ENCODE data around the gene C1RL.
"Not testable (repeated sequence)": the region's sequence is repeated elsewhere in the genome, so short reads cannot be mapped to it uniquely, and the experiment has no call there.

Gene C1RL

DNA sequence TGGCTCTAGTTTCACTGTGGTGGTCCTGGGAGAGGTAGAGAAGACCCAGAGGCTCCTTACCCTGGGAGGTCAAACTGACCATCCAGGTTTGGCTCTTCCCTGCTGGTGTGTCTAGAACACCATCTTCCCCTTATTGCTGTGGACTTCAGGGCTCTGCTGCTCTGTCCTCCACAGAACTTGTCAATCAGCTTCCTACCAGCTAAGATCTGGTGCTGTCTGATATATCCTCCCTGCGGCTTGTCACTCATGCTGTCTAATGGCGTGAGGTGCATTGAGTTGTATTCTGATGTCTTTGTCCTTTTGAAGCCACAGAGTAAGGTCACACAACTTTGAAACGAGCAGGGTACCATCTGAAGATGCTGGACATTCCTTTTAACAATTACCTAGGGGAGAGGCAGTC lies 7.2 kb upstream of the C1RL start:
- DNase-seq (ENCODE audit: low read depth in 2 of 3, low spot score in 2 of 3), result no peak

DNA sequence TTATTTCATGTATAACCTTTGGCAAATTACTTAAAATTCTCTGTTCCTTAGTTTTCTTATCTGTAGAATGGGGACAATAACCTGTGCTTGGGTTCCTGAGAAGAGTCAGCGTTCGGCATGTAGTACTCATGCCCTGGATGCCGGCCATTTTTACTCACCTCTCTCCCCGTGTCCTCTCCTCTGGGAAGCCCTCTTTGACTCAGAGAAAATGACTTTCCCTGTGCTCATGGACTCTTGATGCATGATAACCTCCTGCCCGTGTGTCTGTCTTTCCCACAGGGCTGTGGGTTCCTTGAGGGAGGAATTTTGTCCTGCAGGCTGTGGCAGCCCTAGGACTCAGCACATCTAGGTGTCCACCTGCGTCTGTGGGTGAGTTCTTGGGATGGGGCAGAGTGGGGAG lies 5.8 kb upstream of the C1RL start:
- DNase-seq (ENCODE audit: low read depth in 2 of 3, low spot score in 2 of 3), result no peak

DNA sequence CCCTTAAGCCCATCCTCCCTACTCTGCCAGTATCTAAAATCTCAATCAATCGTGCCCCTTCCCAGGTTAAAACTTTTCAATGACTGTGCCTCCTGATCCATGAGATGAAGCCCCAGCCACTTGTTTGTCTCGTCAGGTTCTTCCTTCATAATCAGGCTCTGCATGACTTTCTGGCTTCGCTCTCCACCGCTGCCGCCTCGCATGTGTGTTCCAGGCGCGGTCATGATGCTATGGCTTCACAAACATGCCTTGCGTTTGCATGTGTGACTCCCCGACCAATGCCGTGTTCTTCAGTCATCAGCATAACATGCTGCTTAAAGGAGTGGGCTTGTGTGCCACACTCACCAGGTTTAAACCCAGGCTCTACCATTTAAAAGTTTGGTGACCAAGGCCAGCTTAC lies 5.0 kb upstream of the C1RL start:
- no peak for DNase-seq (ENCODE audit: low read depth in 2 of 3, low spot score in 2 of 3)

GRCh38 chr12:7113389-7113871 lies 4.4 kb upstream of the C1RL start:
- no peak for DNase-seq (ENCODE audit: low read depth in 2 of 3, low spot score in 2 of 3)

- DNase-seq (ENCODE audit: low read depth in 2 of 3, low spot score in 2 of 3), result no peak
Measured at GRCh38 chr12:7112041-7112440, 3.0 kb upstream of the C1RL start.

DNA sequence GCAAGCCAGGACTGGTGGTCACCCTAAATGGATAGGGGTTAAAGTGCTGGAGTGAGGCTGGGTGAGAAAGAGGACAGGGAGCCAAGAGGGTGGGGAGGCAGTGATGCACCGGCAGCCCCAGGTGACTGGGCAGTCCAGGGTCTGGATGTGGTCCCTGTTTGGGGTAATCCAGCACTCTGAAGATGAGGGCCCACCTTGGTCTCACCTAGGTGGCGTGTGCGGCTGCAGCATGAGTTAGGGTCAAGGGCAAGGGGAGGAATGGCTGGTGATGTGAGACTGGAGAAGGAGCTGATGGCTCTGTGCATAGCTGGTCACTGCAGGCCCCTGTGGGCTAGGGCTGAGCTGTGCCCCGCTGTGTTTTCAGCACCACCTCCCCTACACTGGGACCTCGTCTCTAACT lies 1.6 kb upstream of the C1RL start:
- no peak for DNase-seq (ENCODE audit: low read depth in 2 of 3, low spot score in 2 of 3)

DNA sequence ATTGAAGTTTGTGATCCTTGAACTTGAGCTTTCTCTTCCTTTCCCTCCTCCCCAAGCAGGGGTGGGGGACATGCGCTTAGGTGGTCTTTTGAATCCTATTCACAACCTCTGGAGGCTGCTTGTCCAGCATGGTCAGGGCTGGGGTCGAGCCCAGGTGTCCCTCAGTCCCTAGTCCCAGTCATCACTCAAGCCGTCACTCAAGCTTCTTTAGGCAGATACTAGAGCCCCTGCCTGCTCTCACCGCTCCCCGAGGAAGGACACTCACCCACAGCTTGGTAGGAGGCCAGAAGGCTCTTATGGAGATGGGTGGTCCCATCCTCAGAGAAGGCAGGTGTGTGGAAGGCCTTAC lies 532 bp upstream of the C1RL start:
- no peak for DNase-seq (ENCODE audit: low read depth in 2 of 3, low spot score in 2 of 3)

DNA sequence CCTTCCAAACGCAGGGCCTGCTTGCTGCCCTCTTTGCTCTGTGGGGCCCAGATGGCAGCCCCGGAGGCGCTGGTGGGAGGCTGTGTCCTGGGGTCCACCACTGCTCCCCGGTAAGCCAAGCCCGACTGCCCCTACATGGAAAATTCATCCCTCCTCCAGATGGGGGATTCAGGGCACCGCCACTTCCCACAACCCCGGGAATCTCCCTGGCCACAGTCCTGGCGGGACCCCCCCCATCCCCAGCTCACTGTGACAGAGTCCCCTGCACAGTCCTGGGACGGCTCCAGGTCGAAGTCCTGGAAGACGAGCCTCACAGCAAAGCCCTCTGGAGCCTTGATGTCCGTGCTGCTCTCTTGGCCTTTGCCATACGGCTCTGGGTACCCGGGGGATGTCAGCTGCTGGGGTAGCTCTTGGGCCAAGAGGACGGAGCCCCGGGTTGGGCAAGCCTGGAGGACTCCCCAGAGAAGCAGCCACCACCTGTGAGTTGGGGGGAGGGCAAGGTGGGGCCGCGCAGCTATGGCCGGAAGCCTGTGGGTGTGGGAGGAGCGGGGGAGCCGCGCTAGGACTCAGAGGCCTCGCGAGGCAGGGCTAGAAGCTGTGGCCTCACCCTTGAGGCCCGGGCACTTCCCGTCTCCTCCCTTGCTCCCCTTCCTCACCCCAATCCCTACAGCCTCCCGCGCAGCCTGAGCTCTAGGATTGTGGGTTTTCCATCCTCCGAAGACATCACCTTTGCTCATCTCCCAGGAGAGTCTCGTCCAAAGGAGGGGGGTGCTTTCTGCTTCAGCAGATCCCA lies 815 bp downstream of the C1RL start:
- DNase-seq (ENCODE audit: low read depth in 2 of 3, low spot score in 2 of 3), result peak; percentile 58 to 63 (median 59)

- no peak for DNase-seq (ENCODE audit: low read depth in 2 of 3, low spot score in 2 of 3)
Measured at GRCh38 chr12:7107636-7108002, 1.4 kb downstream of the C1RL start.

GRCh38 chr12:7107181-7107580 lies 1.8 kb downstream of the C1RL start:
- not testable (repeated sequence) for DNase-seq (ENCODE audit: low read depth in 2 of 3, low spot score in 2 of 3)

DNA sequence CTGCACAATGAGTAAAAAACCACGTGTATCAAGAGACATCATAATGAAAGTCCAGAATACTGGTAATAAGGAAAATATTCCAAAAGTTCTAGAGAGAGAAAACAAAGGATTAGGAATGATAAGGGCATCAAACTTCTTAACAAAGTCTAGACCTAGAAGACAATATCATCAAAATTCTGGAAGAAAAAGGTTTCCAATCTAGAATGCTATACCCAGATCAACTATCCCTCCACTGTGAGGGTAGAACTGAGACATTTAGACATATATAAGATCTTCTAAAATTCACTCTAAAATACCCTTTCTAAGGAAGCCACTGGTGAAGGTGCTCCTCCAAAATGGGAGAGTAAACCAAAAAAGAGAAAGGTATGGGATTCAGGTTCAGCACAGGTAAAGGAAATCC lies 2.9 kb downstream of the C1RL start:
- no peak for DNase-seq (ENCODE audit: low read depth in 2 of 3, low spot score in 2 of 3)

DNA sequence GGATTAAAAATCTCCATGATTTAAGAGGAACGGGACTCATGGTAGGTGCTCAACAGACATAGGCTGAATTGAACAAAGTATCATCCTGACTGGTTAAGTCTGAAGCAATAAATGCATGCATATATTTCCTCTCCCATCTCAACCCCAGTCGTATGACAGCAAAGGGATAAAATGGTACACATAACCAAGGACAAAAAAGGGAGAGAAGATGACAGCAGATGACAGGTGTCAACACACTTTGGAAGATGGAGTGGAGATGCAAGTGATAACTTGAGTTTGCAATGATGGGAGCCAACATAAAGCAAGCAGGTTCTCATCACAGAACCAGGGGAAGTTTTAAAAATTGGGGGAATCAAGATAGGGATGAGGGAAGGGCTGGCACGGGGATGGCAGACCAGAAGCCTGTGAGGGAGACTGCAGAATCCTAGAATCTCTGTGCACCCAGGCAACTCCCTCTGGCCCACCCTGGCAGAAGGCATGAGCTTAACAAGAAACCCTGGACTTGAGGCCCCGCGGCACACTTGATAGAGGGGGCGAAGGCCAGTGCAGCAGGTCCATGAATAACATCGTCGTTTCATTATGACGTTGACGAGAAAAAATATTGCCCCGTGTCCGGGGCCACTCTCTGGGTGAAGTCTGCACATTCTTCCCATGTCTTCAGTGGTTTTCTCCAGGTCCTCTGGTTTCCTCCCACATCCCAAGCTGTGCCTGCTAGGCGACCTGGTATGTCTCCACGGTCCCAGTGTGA lies 5.0 kb downstream of the C1RL start:
- no peak for DNase-seq (ENCODE audit: low read depth in 2 of 3, low spot score in 2 of 3)

DNA sequence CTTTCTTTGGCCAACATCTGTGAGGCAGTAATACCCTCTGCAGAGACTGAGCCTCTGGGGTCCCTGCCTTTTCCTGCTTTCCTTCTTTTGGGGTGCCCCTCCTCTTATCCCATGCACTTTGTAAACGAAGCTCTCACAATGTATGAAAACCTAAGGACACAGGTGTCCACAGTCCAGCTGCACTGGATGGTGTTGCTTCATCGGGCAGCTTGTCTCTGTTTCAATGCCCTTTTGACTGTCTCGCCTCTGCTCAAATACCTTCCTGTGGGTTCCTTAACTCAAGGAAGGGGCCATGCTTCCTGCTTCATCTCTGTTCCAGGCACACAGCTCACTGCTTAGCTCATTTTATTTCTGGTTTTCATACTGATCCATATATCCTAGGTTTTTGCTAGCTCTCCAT lies 6.4 kb downstream of the C1RL start:
- no peak for DNase-seq (ENCODE audit: low read depth in 2 of 3, low spot score in 2 of 3)

- no peak for DNase-seq (ENCODE audit: low read depth in 2 of 3, low spot score in 2 of 3)
Measured at GRCh38 chr12:7101694-7102131, 7.3 kb downstream of the C1RL start.

DNA sequence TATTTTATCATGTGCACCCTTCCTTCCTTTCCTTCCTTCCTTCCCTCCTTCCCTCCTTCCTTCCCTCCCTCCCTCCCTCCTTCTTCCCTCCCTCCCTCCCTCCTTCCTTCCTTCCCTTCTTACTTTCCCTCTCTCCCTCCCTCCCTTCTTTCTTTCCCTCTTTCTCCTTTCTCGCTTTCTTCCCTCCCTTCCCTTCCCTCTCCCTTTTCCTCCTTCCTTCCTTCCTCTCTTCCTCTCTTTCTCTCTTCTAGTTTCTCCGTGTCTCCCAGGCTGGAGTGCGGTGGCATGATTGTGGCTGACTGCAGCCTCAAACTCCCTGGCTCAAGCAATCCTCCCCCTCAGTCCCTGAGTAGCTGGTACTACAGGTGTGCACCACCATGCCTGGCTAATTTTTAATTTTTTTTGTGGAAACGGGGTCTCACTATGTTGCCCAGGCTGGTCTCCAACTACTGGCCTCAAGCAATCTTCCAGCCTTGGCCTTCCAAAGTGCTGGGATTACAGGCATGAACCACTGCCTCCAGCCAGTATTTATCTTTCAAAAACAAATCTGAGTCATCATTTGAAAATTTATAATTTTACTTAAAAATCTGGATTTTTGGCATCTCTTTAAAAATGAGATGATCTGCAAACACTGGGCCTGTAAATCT lies 7.8 kb downstream of the C1RL start:
- no peak for DNase-seq (ENCODE audit: low read depth in 2 of 3, low spot score in 2 of 3)

DNA sequence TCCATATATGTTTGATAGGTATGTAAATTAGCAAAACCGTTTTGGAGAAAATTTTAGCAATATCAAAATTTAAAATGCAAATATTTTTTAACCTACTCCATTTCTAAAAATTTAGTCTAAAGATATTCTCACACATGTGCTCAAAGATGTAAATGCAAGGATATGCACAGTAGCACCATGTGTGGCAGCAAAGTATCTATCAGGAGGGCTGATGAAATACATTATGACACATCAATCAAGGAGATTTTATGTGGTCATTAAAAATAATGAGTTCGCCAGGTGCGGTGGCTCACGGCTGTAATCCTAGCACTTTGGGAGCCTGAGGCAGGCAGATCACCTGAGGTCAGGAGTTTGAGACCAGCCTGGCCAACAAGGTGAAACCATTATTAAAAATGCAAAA lies 8.8 kb downstream of the C1RL start:
- no peak for DNase-seq (ENCODE audit: low read depth in 2 of 3, low spot score in 2 of 3)

DNA sequence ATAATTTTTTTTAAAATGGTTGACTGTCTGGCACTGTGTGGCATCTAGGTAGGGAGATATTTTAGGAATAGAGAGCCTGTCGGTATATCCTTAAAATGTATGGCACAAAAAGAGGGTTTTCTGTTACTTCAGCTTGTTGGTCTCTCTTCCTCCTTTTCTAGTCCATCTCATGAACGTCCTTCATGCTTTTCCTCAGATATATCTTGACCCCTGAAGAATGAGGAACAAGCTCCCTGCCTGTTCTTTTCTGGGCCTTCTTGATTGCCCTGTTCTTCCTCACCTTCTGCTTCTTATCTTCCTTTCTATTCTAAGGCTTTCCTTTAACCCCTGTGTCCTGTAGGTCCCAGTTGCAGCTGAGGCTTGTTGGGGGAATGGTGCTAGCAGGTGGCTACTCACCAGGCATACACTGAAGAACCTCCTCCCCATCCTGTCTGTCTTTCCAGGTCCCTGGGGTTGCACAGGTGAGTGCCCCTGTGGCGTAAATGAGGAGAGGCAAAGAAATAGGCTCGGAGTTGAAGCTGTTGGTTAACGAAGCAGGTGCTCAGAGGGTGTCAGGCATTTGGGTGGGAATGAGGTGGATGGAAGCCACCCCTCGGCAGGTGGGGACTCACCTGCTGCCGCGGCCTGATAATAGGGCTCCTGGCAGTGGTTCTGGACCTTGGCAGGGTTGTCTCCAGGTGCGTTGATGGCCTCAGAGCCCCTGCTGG lies 9.6 kb downstream of the C1RL start:
- no peak for DNase-seq (ENCODE audit: low read depth in 2 of 3, low spot score in 2 of 3)

GRCh38 chr12:7096979-7097378 lies 12.0 kb downstream of the C1RL start:
- DNase-seq (ENCODE audit: low read depth in 2 of 3, low spot score in 2 of 3), result no peak

DNA sequence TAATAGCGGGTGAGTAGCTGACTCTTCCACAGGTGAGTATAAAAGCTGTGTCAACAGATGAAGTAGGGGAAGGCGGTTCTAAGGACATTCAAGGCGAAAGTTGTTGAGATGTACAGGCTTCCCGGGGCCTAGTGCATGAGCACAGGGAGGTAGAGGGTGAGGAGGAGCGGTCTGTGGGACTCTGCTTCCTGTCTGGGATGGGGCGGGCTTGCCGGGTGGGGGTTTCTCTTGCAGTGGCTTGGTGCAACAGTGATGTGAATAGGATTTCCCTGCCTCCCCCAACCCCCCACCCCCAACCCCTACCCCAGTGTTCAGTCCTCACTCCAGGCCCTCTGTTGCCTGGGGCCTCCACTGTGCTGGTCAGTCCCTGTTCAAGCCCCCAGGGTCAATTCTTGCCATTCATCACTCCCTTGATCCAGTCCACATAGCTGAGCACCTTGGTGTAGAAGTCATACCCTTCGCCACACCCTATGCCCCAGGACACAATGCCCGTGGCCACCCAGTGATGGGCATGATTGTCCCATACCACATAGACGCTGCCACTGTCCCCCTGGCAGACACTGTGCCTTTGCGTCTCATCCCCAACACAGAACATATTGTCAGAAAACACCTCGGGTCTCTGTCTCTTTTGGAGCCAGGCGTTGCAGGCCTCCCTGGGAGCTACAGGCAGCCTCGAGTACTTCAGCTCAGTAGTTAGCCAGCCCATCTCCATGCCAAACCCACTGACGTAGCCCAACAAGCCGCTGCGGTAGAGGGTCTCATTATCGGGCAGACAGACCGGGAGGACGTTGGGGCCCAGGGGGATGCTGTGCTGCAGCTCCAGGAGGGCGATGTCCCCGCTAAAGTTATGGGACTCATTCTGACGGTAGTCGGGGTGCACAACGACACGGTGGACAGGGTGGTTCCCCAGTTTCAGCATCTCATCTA lies 12.7 kb downstream of the C1RL start:
- DNase-seq (ENCODE audit: low read depth in 2 of 3, low spot score in 2 of 3), result no peak

GRCh38 chr12:7093892-7094291 lies 15.1 kb downstream of the C1RL start:
- no peak for DNase-seq (ENCODE audit: low read depth in 2 of 3, low spot score in 2 of 3)
